ES-I3 (cell line): ENCODE data around the gene SZT2.
"Not testable (repeated sequence)": the region's sequence is repeated elsewhere in the genome, so short reads cannot be mapped to it uniquely, and the experiment has no call there.

Source experiments
- H3K36me3 ChIP-seq: 2 replicates; pipeline ENCODE4 v1.6.1; 2013; ENCODE audit warnings: mild to moderate bottlenecking, low read length, control low read depth, moderate library complexity; ENCODE audit not compliant: insufficient read depth
- H3K4me1 ChIP-seq: 2 replicates; pipeline ENCODE4 v1.6.1; 2013; ENCODE audit warnings: mild to moderate bottlenecking, control low read depth, low read length; ENCODE audit not compliant: insufficient read depth
- H3K9ac ChIP-seq: 2 replicates; pipeline ENCODE4 v1.6.1; 2013; ENCODE audit warnings: low read depth, mild to moderate bottlenecking, low read length, moderate library complexity
- H3K9me3 ChIP-seq: 2 replicates; pipeline ENCODE4 v1.6.1; 2013; ENCODE audit warnings: mild to moderate bottlenecking, low read length, moderate library complexity; ENCODE audit not compliant: control insufficient read depth, insufficient read depth

SZT2 gene

GRCh38 chr1:43387976-43388599 is 1.6 kb upstream of the SZT2 start:
- no peaks in the 10 kb centered on the region for H3K9me3 ChIP-seq
- H3K36me3 ChIP-seq = peaks cover 32% of the 10 kb centered on the region
- H3K9ac ChIP-seq = no peak overlapping the region
- peaks cover 5% of the 10 kb centered on the region; the same call in 1 of the 2 replicates for H3K4me1 ChIP-seq

GRCh38 chr1:43388613-43389012 is 1.1 kb upstream of the SZT2 start:
- H3K9ac ChIP-seq = peak overlapping the region; percentile 89; the same call in 1 of the 2 replicates
- H3K36me3 ChIP-seq = peaks cover 32% of the 10 kb centered on the region
- H3K4me1 ChIP-seq = peaks cover 5% of the 10 kb centered on the region; the same call in 1 of the 2 replicates
- H3K9me3 ChIP-seq = no peaks in the 10 kb centered on the region

- Histone ChIP-seq H3K4me1 (peaks cover 5% of the 10 kb centered on the region; the same call in 1 of the 2 replicates), H3K9ac (no peak overlapping the region), H3K9me3 (no peaks in the 10 kb centered on the region), H3K36me3 (0 out of 2 replicates have a peak, but pooled peaks cover 4% of the 10 kb centered on the region)
Observed at GRCh38 chr1:43392702-43393101, 3.0 kb downstream of the SZT2 start.

GRCh38 chr1:43395523-43395922 is 5.8 kb downstream of the SZT2 start:
- Histone ChIP-seq H3K9me3 (no peaks in the 10 kb centered on the region), H3K36me3 (no peaks in the 10 kb centered on the region), H3K4me1 (no peaks in the 10 kb centered on the region), H3K9ac (no peak overlapping the region)

- no peak overlapping the region for H3K9ac ChIP-seq
- H3K4me1 ChIP-seq = no peaks in the 10 kb centered on the region
- no peaks in the 10 kb centered on the region for H3K36me3 ChIP-seq
- no peaks in the 10 kb centered on the region for H3K9me3 ChIP-seq
Observed at GRCh38 chr1:43396059-43396458, 6.4 kb downstream of the SZT2 start.

GRCh38 chr1:43398227-43398626 is 8.5 kb downstream of the SZT2 start:
- no peaks in the 10 kb centered on the region for H3K9me3 ChIP-seq
- H3K36me3 ChIP-seq = no peaks in the 10 kb centered on the region
- no peaks in the 10 kb centered on the region for H3K4me1 ChIP-seq
- H3K9ac ChIP-seq = no peak overlapping the region

GRCh38 chr1:43400441-43400840 is 10.7 kb downstream of the SZT2 start:
- H3K36me3 ChIP-seq, H3K4me1 ChIP-seq, H3K9ac ChIP-seq, H3K9me3 ChIP-seq: not testable (repeated sequence)

- Histone ChIP-seq H3K9me3 (no peaks in the 10 kb centered on the region), H3K4me1 (no peaks in the 10 kb centered on the region), H3K9ac (no peak overlapping the region), H3K36me3 (peaks cover 6% of the 10 kb centered on the region)
Observed at GRCh38 chr1:43402089-43402865, 12.6 kb downstream of the SZT2 start.

- Histone ChIP-seq H3K9ac (no peak overlapping the region), H3K4me1 (no peaks in the 10 kb centered on the region), H3K9me3 (no peaks in the 10 kb centered on the region), H3K36me3 (peaks cover 6% of the 10 kb centered on the region)
Observed at GRCh38 chr1:43404353-43404752, 14.7 kb downstream of the SZT2 start.

GRCh38 chr1:43405219-43405875 is 15.6 kb downstream of the SZT2 start:
- no peak overlapping the region for H3K9ac ChIP-seq
- peaks cover 6% of the 10 kb centered on the region for H3K36me3 ChIP-seq
- no peaks in the 10 kb centered on the region for H3K9me3 ChIP-seq
- H3K4me1 ChIP-seq = no peaks in the 10 kb centered on the region

GRCh38 chr1:43405876-43406234 is 16.2 kb downstream of the SZT2 start:
- no peak overlapping the region for H3K9ac ChIP-seq
- H3K36me3 ChIP-seq = peaks cover 6% of the 10 kb centered on the region
- no peaks in the 10 kb centered on the region for H3K4me1 ChIP-seq
- no peaks in the 10 kb centered on the region for H3K9me3 ChIP-seq

- Histone ChIP-seq H3K4me1 (no peaks in the 10 kb centered on the region), H3K36me3 (no peaks in the 10 kb centered on the region), H3K9me3 (no peaks in the 10 kb centered on the region), H3K9ac (no peak overlapping the region)
Observed at GRCh38 chr1:43410571-43410970, 20.9 kb downstream of the SZT2 start.

GRCh38 chr1:43413426-43413825 is 23.7 kb downstream of the SZT2 start:
- H3K9ac ChIP-seq, H3K4me1 ChIP-seq, H3K9me3 ChIP-seq, H3K36me3 ChIP-seq: not testable (repeated sequence)

- H3K9ac ChIP-seq = no peak overlapping the region
Observed at GRCh38 chr1:43414634-43415223, 25.0 kb downstream of the SZT2 start.

More at GRCh38 chr1:43414634-43415223, 25.0 kb downstream of the SZT2 start:
- Histone ChIP-seq H3K36me3 (no peaks in the 10 kb centered on the region; the same call in 1 of the 2 replicates), H3K9me3 (no peaks in the 10 kb centered on the region), H3K4me1 (no peaks in the 10 kb centered on the region)
